Measurements from ENCODE around the gene BRIX1.
"Not testable (repeated sequence)": the region's sequence is repeated elsewhere in the genome, so short reads cannot be mapped to it uniquely, and the experiment has no call there.

Gene BRIX1

DNA sequence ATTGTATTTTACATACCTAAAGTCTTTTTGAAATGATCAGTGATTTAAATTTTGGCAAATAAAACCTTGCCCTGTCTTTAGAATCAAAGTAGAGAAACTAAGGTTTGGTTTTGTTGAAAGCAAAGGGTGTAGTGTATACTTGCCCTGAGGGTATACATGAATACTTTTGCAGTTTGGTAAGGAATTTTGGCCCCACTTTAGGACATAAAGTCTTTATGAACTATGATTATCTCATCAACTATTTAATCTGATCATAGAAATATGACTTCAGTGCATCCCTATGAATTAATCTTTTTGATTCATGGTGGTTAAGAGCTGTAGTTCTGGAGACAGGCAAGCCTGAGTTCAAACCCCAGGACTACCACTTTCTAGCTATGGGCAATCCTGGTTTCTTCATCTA, 17.9 kb upstream of the BRIX1 start:
- Mint-ChIP-seq H3K36me3 (ENCODE audit: low read depth) (peaks cover 24% of the 10 kb centered on the region), H3K4me1 (ENCODE audit: low read depth) (no peaks in the 10 kb centered on the region), H3K27ac (no peak overlapping the region), H3K9me3 (no peaks in the 10 kb centered on the region), H3K27me3 (no peaks in the 10 kb centered on the region), H3K4me3 (no peak overlapping the region)
- no peak for DNase-seq

- no peaks in the 10 kb centered on the region for H3K4me1 Mint-ChIP-seq (ENCODE audit: low read depth)
- no peak overlapping the region for H3K4me3 Mint-ChIP-seq
- DNase-seq = peak; percentile 53
- H3K36me3 Mint-ChIP-seq (ENCODE audit: low read depth) = peaks cover 32% of the 10 kb centered on the region
- no peaks in the 10 kb centered on the region for H3K27me3 Mint-ChIP-seq
- no peaks in the 10 kb centered on the region for H3K9me3 Mint-ChIP-seq
- no peak overlapping the region for H3K27ac Mint-ChIP-seq
Measured at GRCh38 chr5:34898258-34898895, 17.1 kb upstream of the BRIX1 start.

DNA sequence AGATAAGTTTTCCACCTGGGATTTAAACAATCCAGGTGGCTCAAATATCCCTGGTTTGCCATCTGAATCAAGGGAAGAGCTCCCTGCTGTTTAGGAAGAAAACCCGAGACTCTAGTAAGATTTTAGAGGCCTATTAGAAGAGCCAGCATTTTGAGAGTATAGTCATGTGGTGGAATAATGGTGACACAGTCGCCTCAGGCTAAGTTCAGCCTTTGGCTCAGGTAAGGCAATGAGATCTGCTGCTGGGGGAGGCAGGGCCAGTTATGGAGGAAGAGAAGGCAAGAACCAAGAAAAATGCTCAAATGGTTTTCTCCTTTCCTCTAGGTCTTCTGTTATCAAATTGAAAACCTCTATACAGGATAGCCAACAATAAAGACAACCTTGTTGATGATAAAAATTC, 16.4 kb upstream of the BRIX1 start:
- Mint-ChIP-seq H3K4me1 (ENCODE audit: low read depth) (no peaks in the 10 kb centered on the region), H3K27me3 (no peaks in the 10 kb centered on the region), H3K27ac (no peak overlapping the region), H3K4me3 (no peak overlapping the region), H3K36me3 (ENCODE audit: low read depth) (peaks cover 35% of the 10 kb centered on the region), H3K9me3 (no peaks in the 10 kb centered on the region)
- no peak for DNase-seq

- no peak overlapping the region for H3K4me3 Mint-ChIP-seq
- DNase-seq = no peak
- H3K27me3 Mint-ChIP-seq = no peaks in the 10 kb centered on the region
- H3K27ac Mint-ChIP-seq = no peak overlapping the region
- peaks cover 48% of the 10 kb centered on the region for H3K36me3 Mint-ChIP-seq (ENCODE audit: low read depth)
- H3K4me1 Mint-ChIP-seq (ENCODE audit: low read depth) = no peaks in the 10 kb centered on the region
- no peaks in the 10 kb centered on the region for H3K9me3 Mint-ChIP-seq
Measured at GRCh38 chr5:34900652-34901051, 14.9 kb upstream of the BRIX1 start.

GRCh38 chr5:34903260-34903659, 12.3 kb upstream of the BRIX1 start:
- no peaks in the 10 kb centered on the region for H3K27me3 Mint-ChIP-seq
- no peak overlapping the region for H3K27ac Mint-ChIP-seq
- DNase-seq = no peak
- H3K4me1 Mint-ChIP-seq (ENCODE audit: low read depth) = no peaks in the 10 kb centered on the region
- no peaks in the 10 kb centered on the region for H3K9me3 Mint-ChIP-seq
- peaks cover 57% of the 10 kb centered on the region for H3K36me3 Mint-ChIP-seq (ENCODE audit: low read depth)
- H3K4me3 Mint-ChIP-seq = no peak overlapping the region

GRCh38 chr5:34905564-34905963, 9.9 kb upstream of the BRIX1 start:
- no peaks in the 10 kb centered on the region for H3K27me3 Mint-ChIP-seq
- no peak for DNase-seq
- H3K4me1 Mint-ChIP-seq (ENCODE audit: low read depth) = no peaks in the 10 kb centered on the region
- no peak overlapping the region for H3K27ac Mint-ChIP-seq
- H3K9me3 Mint-ChIP-seq = no peaks in the 10 kb centered on the region
- H3K36me3 Mint-ChIP-seq (ENCODE audit: low read depth) = peaks cover 77% of the 10 kb centered on the region
- no peak overlapping the region for H3K4me3 Mint-ChIP-seq

DNA sequence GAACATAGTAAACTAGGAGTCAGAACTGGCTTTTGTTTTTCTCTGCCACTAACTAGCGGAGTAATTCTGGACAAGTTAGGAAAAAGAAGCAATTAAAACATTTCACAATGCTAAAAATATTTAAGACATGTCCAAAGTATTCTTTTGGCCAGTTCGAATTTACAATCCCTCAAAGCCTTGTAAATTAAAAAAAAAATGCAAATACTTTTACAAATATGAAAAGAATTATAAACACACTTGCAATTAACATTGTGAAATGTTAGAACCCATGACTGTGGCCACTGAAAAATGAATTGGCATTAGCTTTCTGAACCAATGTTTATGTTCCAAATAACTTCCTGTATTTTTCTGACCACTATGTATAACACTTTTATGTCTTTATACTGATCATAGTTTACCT, 2.4 kb upstream of the BRIX1 start:
- peaks cover 59% of the 10 kb centered on the region for H3K36me3 Mint-ChIP-seq (ENCODE audit: low read depth)
- H3K27ac Mint-ChIP-seq = no peak overlapping the region
- no peak overlapping the region for H3K4me3 Mint-ChIP-seq
- no peaks in the 10 kb centered on the region for H3K9me3 Mint-ChIP-seq
- no peak for DNase-seq
- peaks cover 25% of the 10 kb centered on the region for H3K4me1 Mint-ChIP-seq (ENCODE audit: low read depth)
- H3K27me3 Mint-ChIP-seq = no peaks in the 10 kb centered on the region

DNA sequence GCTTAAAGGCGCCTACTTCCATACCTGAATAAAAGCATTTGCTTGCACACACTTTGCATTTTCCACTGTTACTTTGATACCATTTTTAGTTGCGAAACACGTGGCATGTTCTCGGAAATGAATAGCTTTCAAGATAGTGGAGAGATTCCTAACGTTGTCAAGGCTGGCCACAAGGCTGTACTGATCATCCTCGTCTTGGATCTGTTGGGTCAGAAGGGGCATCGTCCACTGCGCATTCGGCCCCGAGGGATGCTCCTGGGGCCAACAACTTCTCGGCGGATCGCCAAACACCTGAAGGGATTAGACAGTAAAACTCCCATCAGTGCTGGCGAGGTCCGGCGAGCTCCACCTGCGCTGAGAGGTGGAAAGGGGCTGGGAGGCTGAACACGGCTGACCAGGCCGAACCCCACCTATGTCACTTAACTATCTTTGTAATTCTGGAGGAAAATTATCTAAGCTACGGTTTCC, 806 bp upstream of the BRIX1 start:
- H3K27me3 Mint-ChIP-seq = no peaks in the 10 kb centered on the region
- H3K36me3 Mint-ChIP-seq (ENCODE audit: low read depth) = peaks cover 56% of the 10 kb centered on the region
- DNase-seq = peak; percentile 60
- no peak overlapping the region for H3K4me3 Mint-ChIP-seq
- H3K9me3 Mint-ChIP-seq = no peaks in the 10 kb centered on the region
- no peak overlapping the region for H3K27ac Mint-ChIP-seq
- H3K4me1 Mint-ChIP-seq (ENCODE audit: low read depth) = peaks cover 27% of the 10 kb centered on the region

DNA sequence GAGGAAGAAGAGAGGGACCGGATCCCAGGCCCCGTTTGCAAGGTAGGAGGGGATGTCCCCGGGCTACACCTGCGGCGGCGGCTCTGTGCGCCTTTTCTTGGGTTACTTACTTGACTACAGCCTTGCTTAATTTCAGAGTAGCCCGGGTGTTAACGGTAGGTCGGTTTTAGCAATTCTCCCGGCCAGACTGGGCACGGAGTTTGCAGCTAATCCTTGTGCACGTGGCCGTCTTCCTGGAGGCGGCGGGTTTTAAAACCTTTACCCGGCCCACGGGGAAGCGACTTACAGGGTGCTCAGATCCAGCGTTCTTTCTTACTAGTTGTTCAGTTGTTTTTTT, 313 bp downstream of the BRIX1 start:
- peaks cover 32% of the 10 kb centered on the region for H3K4me1 Mint-ChIP-seq (ENCODE audit: low read depth)
- DNase-seq = no peak
- H3K4me3 Mint-ChIP-seq = no peak overlapping the region
- H3K27me3 Mint-ChIP-seq = no peaks in the 10 kb centered on the region
- H3K27ac Mint-ChIP-seq = no peak overlapping the region
- peaks cover 56% of the 10 kb centered on the region for H3K36me3 Mint-ChIP-seq (ENCODE audit: low read depth)
- no peaks in the 10 kb centered on the region for H3K9me3 Mint-ChIP-seq

DNA sequence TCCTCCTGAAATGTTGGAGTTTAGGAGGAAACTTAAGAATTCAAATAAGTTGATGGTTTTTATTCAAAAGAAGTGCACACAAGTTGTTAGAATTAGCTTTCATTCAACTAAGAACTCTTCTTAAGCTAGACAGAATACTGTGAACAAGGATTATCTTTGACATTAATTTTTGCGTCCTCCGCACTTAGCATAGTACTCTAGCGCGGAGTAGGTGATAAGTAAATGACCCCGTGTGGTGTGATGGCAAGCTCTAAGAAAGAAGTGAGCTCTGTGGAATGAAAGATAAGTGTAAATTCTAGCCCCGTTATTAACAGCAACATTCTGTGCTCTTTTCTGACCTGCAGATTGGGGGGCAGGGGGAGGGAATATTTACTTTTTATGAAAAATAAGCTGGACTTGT, 1.0 kb downstream of the BRIX1 start:
- no peak for DNase-seq
- H3K4me1 Mint-ChIP-seq (ENCODE audit: low read depth) = peaks cover 34% of the 10 kb centered on the region
- H3K36me3 Mint-ChIP-seq (ENCODE audit: low read depth) = peaks cover 56% of the 10 kb centered on the region
- no peaks in the 10 kb centered on the region for H3K9me3 Mint-ChIP-seq
- no peak overlapping the region for H3K27ac Mint-ChIP-seq
- H3K4me3 Mint-ChIP-seq = no peak overlapping the region
- no peaks in the 10 kb centered on the region for H3K27me3 Mint-ChIP-seq

DNA sequence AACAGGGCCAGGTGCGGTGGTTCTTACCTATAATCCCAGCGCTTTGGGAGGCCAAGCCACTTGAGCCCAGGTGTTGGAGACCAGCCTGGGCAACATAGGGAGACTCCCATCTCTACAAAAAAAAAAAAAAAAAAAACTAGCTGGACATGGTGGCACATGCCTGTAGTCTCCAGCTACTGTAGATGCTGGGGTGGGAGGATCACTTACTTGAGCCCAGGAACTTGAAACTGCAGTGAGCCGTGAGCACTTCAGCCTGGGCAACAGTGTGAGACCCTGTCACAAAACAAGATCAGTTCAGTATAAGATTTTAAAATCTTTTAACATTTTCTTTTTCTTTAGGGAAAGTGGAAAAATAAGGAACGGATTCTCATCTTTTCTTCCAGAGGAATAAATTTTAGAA, 2.5 kb downstream of the BRIX1 start:
- H3K4me3 Mint-ChIP-seq = no peak overlapping the region
- peaks cover 58% of the 10 kb centered on the region for H3K36me3 Mint-ChIP-seq (ENCODE audit: low read depth)
- no peak for DNase-seq

DNA sequence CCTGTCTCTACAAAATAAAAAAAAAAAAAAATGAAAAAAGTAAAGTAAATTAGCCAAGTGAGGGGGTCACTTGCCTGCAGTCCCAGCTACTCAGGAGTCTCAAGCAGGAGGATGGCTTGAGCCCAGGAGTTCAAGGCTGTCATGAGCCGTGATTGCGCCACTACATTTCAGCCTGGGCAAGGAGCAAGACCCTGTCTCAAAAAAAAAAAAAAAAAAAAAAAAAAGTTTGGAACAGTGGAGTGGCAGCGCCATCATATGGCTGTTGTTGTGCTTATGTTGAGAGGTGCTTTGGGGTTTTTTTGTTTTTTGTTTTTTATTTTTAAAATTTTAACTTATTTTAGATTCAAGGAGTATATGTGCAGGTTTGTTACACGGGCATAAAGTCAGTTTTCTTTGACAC, 3.6 kb downstream of the BRIX1 start:
- H3K27ac Mint-ChIP-seq = peak overlapping the region; percentile 69
- H3K36me3 Mint-ChIP-seq (ENCODE audit: low read depth) = peaks cover 57% of the 10 kb centered on the region
- H3K27me3 Mint-ChIP-seq = no peaks in the 10 kb centered on the region
- H3K9me3 Mint-ChIP-seq = no peaks in the 10 kb centered on the region
- H3K4me3 Mint-ChIP-seq = peak overlapping the region; percentile 31
- no peak for DNase-seq
- H3K4me1 Mint-ChIP-seq (ENCODE audit: low read depth) = peaks cover 39% of the 10 kb centered on the region

More for the DNA sequence above, 2.5 kb downstream of the BRIX1 start:
- Mint-ChIP-seq H3K9me3 (no peaks in the 10 kb centered on the region), H3K4me1 (ENCODE audit: low read depth) (peaks cover 38% of the 10 kb centered on the region), H3K27me3 (no peaks in the 10 kb centered on the region), H3K27ac (no peak overlapping the region)

DNA sequence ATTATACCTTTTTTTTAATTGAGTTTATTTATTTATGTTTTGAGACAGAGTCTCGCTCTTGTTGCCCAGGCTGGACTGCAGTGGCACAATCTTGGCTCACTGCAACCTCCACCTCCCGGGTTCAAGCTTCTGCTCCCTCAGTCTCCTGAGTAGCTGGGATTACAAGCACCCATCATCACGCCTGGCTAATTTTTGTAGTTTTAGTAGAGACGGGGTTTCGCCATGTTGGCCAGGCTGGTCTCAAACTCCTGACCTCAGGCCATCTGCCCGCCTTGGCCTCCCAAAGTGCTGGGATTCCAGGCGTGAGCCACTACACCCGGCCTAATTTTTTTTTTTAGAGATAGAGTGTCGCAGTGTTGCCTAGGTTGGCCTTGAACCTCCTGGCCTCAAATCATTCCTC, 7.7 kb downstream of the BRIX1 start:
- peak overlapping the region; percentile 84 for H3K27ac Mint-ChIP-seq
- H3K36me3 Mint-ChIP-seq (ENCODE audit: low read depth) = peaks cover 92% of the 10 kb centered on the region

GRCh38 chr5:34923694-34924461, 8.4 kb downstream of the BRIX1 start:
- Mint-ChIP-seq H3K9me3 (no peaks in the 10 kb centered on the region), H3K27me3 (no peaks in the 10 kb centered on the region), H3K4me1 (ENCODE audit: low read depth) (peaks cover 51% of the 10 kb centered on the region), H3K36me3 (ENCODE audit: low read depth) (peaks cover 89% of the 10 kb centered on the region), H3K4me3 (peak overlapping the region; percentile 49), H3K27ac (peak overlapping the region; percentile 84)
- no peak for DNase-seq

More for the DNA sequence above, 7.7 kb downstream of the BRIX1 start:
- H3K9me3 Mint-ChIP-seq, H3K27me3 Mint-ChIP-seq, DNase-seq: not testable (repeated sequence)
- Mint-ChIP-seq H3K4me3 (peak overlapping the region; percentile 49), H3K4me1 (ENCODE audit: low read depth) (peaks cover 49% of the 10 kb centered on the region)

GRCh38 chr5:34924462-34924765, 8.9 kb downstream of the BRIX1 start:
- DNase-seq = no peak
- H3K4me1 Mint-ChIP-seq (ENCODE audit: low read depth) = peaks cover 54% of the 10 kb centered on the region
- H3K4me3 Mint-ChIP-seq = peak overlapping the region; percentile 49
- peak overlapping the region; percentile 84 for H3K27ac Mint-ChIP-seq
- no peaks in the 10 kb centered on the region for H3K27me3 Mint-ChIP-seq
- H3K36me3 Mint-ChIP-seq (ENCODE audit: low read depth) = peaks cover 86% of the 10 kb centered on the region
- no peaks in the 10 kb centered on the region for H3K9me3 Mint-ChIP-seq

Measured in activated T-cell treated with anti-CD3 and anti-CD28 coated beads, Interleukin-2, amount 50 U/mL, for 24 hours (primary cell).